ENCODE measurements around the gene COL6A3. TPM values are rescaled to one million over a fixed set of nuclear protein-coding genes. Genes with fewer than 3 reads are reported as not detected.

The COL6A3 gene
- polyA plus RNA-seq, 1 of the 3 experiments (the other 2 are of a cell fraction): 18.5 TPM

- peaks cover 12 to 51% of the 10 kb centered on the region in 2 experiments; a peak in 3 of 4 replicates for H3K4me1 ChIP-seq (ENCODE audit: control insufficient read depth in 1 of 2, insufficient read depth in 2 of 2, low read depth in 1 of 2, low read length in 1 of 2)
- peak; percentile 25 for DNase-seq
- no peaks in the 10 kb centered on the region for H3K36me3 ChIP-seq (replicated peaks in 1 of 2; ENCODE audit: control insufficient read depth in 1 of 2, insufficient read depth in 2 of 2, low read length in 1 of 2)
- H3F3A ChIP-seq (replicated peaks; ENCODE audit: insufficient read depth): peaks cover 45% of the 10 kb centered on the region
- H3K27ac ChIP-seq (ENCODE audit: low read depth in 2 of 2, low read length in 1 of 2): peak overlapping the region; percentile 84 to 100
- no peaks in the 10 kb centered on the region for H3K27me3 ChIP-seq (ENCODE audit: insufficient read depth)
- H4K20me1 ChIP-seq (ENCODE audit: insufficient read depth): no peaks in the 10 kb centered on the region
- 0 out of 2 replicates have a peak, but pooled peaks cover 2% of the 10 kb centered on the region for H3K9me3 ChIP-seq
- peak overlapping the region; percentile 75; the same call in 1 of the 2 replicates for H2AFZ ChIP-seq (ENCODE audit: low read depth)
- ChIA-PET POLR2A (no interaction called here), CTCF (interaction anchor here (1.0 to 1.7 kb wide), 2 partner anchors 132 to 395 kb away, joined by 3 to 5 read pairs; no protein-coding TSS in a partner anchor)
- no peak overlapping the region for H3K4me3 ChIP-seq (ENCODE audit: low read depth in 2 of 2, low read length in 1 of 2)
- peak overlapping the region; percentile 79; the same call in 1 of the 2 replicates for H3K9ac ChIP-seq
- WGBS (ENCODE audit: low lambda C conversion rate): 25% methylated on average over 6 of the region's 6 CpGs
- no peaks in the 10 kb centered on the region for H3K79me2 ChIP-seq (ENCODE audit: insufficient read depth)
- peak overlapping the region; percentile 39; the same call in 1 of the 2 replicates for H3K4me2 ChIP-seq
- no peaks in the 10 kb centered on the region for H3K9me2 ChIP-seq
- peak; percentile 14 to 31; a peak in 1 of 4 replicates for TF ChIP-seq EP300 (IDR thresholded peaks at IDR 0.05; ENCODE audit: borderline replicate concordance in 1 of 2, low read depth in 1 of 2, low read length in 1 of 2)
- TF ChIP-seq GATA2 (CRISPR knock-in tag; IDR thresholded peaks at IDR 0.05): peak; percentile 11; the same call in 1 of the 2 replicates
- no peak for TF ChIP-seq RXRA (IDR thresholded peaks at IDR 0.05; ENCODE audit: borderline replicate concordance, low read depth)
- peak; percentile 64 for TF ChIP-seq TCF12 (IDR thresholded peaks at IDR 0.05)
- TF ChIP-seq GABPA (IDR thresholded peaks at IDR 0.05; ENCODE audit: low read depth): no peak
- peak; percentile 74; the same call in 1 of the 2 replicates for TF ChIP-seq YY1 (IDR thresholded peaks at IDR 0.05; ENCODE audit: low read depth)
- TF ChIP-seq PBX3 (IDR thresholded peaks at IDR 0.05): peak; percentile 42; the same call in 1 of the 2 replicates
- TF ChIP-seq NFIC (IDR thresholded peaks at IDR 0.05; ENCODE audit: borderline replicate concordance): 0 out of 2 replicates have a peak, but pooled peaks have one; percentile 31
- no peak for TF ChIP-seq USF1 (IDR thresholded peaks at IDR 0.05; ENCODE audit: borderline replicate concordance, low read depth)
- TF ChIP-seq TAF1 (IDR thresholded peaks at IDR 0.05; ENCODE audit: borderline replicate concordance, low read depth, low read length): 0 out of 2 replicates have a peak, but pooled peaks have one; percentile 15
- TF ChIP-seq FOSL2 (IDR thresholded peaks at IDR 0.05; ENCODE audit: borderline replicate concordance, low read depth): no peak
Observed at GRCh38 chr2:237278568-237278967, 135.4 kb downstream of the COL6A3 start.

GRCh38 chr2:237276716-237277490 is 137.1 kb downstream of the COL6A3 start:
- no peaks in the 10 kb centered on the region for H3K27me3 ChIP-seq (ENCODE audit: insufficient read depth)
- no peak for DNase-seq
- H3K9me2 ChIP-seq: no peaks in the 10 kb centered on the region
- 0 out of 2 replicates have a peak, but pooled peaks cover 2% of the 10 kb centered on the region for H3K9me3 ChIP-seq
- H3K4me3 ChIP-seq (ENCODE audit: low read depth in 2 of 2, low read length in 1 of 2): no peak overlapping the region
- TF ChIP-seq NFIC (IDR thresholded peaks at IDR 0.05; ENCODE audit: borderline replicate concordance) (no peak), FOSL2 (IDR thresholded peaks at IDR 0.05; ENCODE audit: borderline replicate concordance, low read depth) (no peak), GABPA (IDR thresholded peaks at IDR 0.05; ENCODE audit: low read depth) (no peak), IRF3 (IDR thresholded peaks at IDR 0.05; ENCODE audit: low read depth, low read length) (no peak), FOXM1 (IDR thresholded peaks at IDR 0.05; ENCODE audit: low read depth) (no peak), RAD21 (IDR thresholded peaks at IDR 0.05; ENCODE audit: low read length) (no peak), USF2 (IDR thresholded peaks at IDR 0.05; ENCODE audit: borderline replicate concordance, low read depth, low read length) (no peak)
- peaks cover 12 to 40% of the 10 kb centered on the region in 2 experiments; a peak in 3 of 4 replicates for H3K4me1 ChIP-seq (ENCODE audit: control insufficient read depth in 1 of 2, insufficient read depth in 2 of 2, low read depth in 1 of 2, low read length in 1 of 2)
- POLR2A ChIA-PET: no interaction called here
- peak overlapping the region in 1 of 2 experiments; percentile 100; a peak in 1 of 4 replicates for H3K27ac ChIP-seq (ENCODE audit: low read depth in 2 of 2, low read length in 1 of 2)
- WGBS (ENCODE audit: low lambda C conversion rate): 90% methylated on average over 8 of the region's 8 CpGs
- CTCF ChIA-PET: interaction anchor here (0.7 to 1.2 kb wide), 3 partner anchors 133 to 236 kb away, joined by 3 to 4 read pairs (median 4); no protein-coding TSS in a partner anchor
- H3K79me2 ChIP-seq (ENCODE audit: insufficient read depth): no peaks in the 10 kb centered on the region
- H3K4me2 ChIP-seq: no peak overlapping the region
- no peaks in the 10 kb centered on the region for H3K36me3 ChIP-seq (replicated peaks in 1 of 2; ENCODE audit: control insufficient read depth in 1 of 2, insufficient read depth in 2 of 2, low read length in 1 of 2)
- H2AFZ ChIP-seq (ENCODE audit: low read depth): no peak overlapping the region
- H3K9ac ChIP-seq: no peak overlapping the region
- peaks cover 31% of the 10 kb centered on the region for H3F3A ChIP-seq (replicated peaks; ENCODE audit: insufficient read depth)
- H4K20me1 ChIP-seq (ENCODE audit: insufficient read depth): no peaks in the 10 kb centered on the region

Measured in SK-N-SH (cell line).